ENCODE results near the gene SNRNP35.
"Not testable (repeated sequence)": the region's sequence is repeated elsewhere in the genome, so short reads cannot be mapped to it uniquely, and the experiment has no call there.

Gene SNRNP35

GRCh38 chr12:123449856-123450255 is 8.1 kb upstream of the SNRNP35 start:
- DNase-seq: no peak

GRCh38 chr12:123450636-123451035 is 7.3 kb upstream of the SNRNP35 start:
- DNase-seq: no peak

- DNase-seq: not testable (repeated sequence)
These were observed 5.7 kb upstream of the SNRNP35 start for GRCh38 chr12:123452276-123452550.

GRCh38 chr12:123453165-123453564 is 4.8 kb upstream of the SNRNP35 start:
- DNase-seq: no peak

- DNase-seq: not testable (repeated sequence)
These were observed 5.2 kb downstream of the SNRNP35 start for GRCh38 chr12:123463174-123463573.

- no peak for DNase-seq
These were observed 7.1 kb downstream of the SNRNP35 start for GRCh38 chr12:123465084-123465483.

GRCh38 chr12:123468786-123469185 is 10.8 kb downstream of the SNRNP35 start:
- no peak for DNase-seq

GRCh38 chr12:123469978-123470377 is 12.0 kb downstream of the SNRNP35 start:
- DNase-seq: no peak

GRCh38 chr12:123471374-123472068 is 13.6 kb downstream of the SNRNP35 start:
- DNase-seq: no peak

GRCh38 chr12:123472438-123472849 is 14.5 kb downstream of the SNRNP35 start:
- no peak for DNase-seq

GRCh38 chr12:123474485-123475245 is 16.7 kb downstream of the SNRNP35 start:
- no peak for DNase-seq

GRCh38 chr12:123475246-123475703 is 17.3 kb downstream of the SNRNP35 start:
- DNase-seq: no peak

GRCh38 chr12:123478069-123478468 is 20.1 kb downstream of the SNRNP35 start:
- DNase-seq: no peak

- DNase-seq: no peak
These were observed 20.8 kb downstream of the SNRNP35 start for GRCh38 chr12:123478762-123479161.

- DNase-seq: no peak
These were observed 21.7 kb downstream of the SNRNP35 start for GRCh38 chr12:123479442-123480180.

- DNase-seq: not testable (repeated sequence)
These were observed 23.3 kb downstream of the SNRNP35 start for GRCh38 chr12:123481251-123481650.

GRCh38 chr12:123482876-123483275 is 24.9 kb downstream of the SNRNP35 start:
- DNase-seq: no peak

- DNase-seq: no peak
These were observed 25.8 kb downstream of the SNRNP35 start for GRCh38 chr12:123483602-123484248.

- no peak for DNase-seq
These were observed 27.8 kb downstream of the SNRNP35 start for GRCh38 chr12:123485756-123486155.

- no peak for DNase-seq
These were observed 29.5 kb downstream of the SNRNP35 start for GRCh38 chr12:123487428-123487827.

GRCh38 chr12:123488539-123489230 is 30.7 kb downstream of the SNRNP35 start:
- no peak for DNase-seq

- DNase-seq: no peak
These were observed 31.6 kb downstream of the SNRNP35 start for GRCh38 chr12:123489580-123489979.

GRCh38 chr12:123490089-123490488 is 32.1 kb downstream of the SNRNP35 start:
- no peak for DNase-seq

Measured in CD4-positive, alpha-beta T cell treated with Interferon gamma for 1 hour (primary cell).